ENCODE data around the gene KYAT1. TPM values are rescaled to one million over a fixed set of nuclear protein-coding genes. Genes with fewer than 3 reads are reported as not detected.
A peak's percentile ranks its signal among the peaks of the same experiment; 100 is the strongest.

The KYAT1 gene
- total and polyA plus RNA-seq, 10 donors, result 4.7 to 19.9 (median 6.6) TPM

DNA sequence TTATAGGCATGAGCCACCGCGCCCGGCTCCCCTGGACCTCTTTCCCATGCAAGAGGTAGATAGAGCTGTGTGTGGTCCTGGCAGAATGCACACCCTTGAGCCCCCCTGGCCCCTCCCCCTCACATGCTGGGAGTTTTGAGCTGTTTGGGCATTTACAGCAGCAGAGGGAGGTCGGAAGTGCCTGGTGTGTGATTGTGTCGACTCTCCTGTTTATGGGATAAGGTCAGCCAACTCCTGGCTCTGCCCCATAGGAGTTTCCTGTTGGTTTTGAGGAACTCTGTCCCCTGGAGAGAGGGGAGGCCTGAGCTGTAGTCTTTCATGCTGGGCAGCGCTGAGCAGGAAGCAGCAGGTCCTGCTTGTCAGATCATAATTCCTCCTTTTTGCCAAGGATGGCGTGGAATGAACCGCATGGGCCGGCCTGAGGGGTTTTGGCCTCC, 6.2 kb upstream of the KYAT1 start:
- Histone ChIP-seq H3K36me3 (peaks cover 0 to 79% (median 34%) of the 10 kb centered on the region in 6 donors), H3K27ac (peak overlapping the region in 7 of 8 donors; percentile 4 to 69 (median 57)), H3K27me3 (replicated peaks in 1 of 7) (no peaks in the 10 kb centered on the region), H3K4me1 (peaks cover 32 to 96% (median 62%) of the 10 kb centered on the region in 6 donors), H3K4me3 (no peak overlapping the region), H3K9me3 (no peaks in the 10 kb centered on the region)
- intact Hi-C loops (cut with DNase I; ENCODE audit: low total_unique reads), result no loop called here
- WGBS, 5 donors, result 51 to 60% (median 57%) methylated on average over 8 to 9 of the region's 9 CpGs
- TF ChIP-seq POLR2A (IDR thresholded peaks at IDR 0.05) (no peak), POLR2AphosphoS5 (IDR thresholded peaks at IDR 0.05) (peak in 2 of 3 donors; percentile 32 to 45)
- no peak for DNase-seq

DNA sequence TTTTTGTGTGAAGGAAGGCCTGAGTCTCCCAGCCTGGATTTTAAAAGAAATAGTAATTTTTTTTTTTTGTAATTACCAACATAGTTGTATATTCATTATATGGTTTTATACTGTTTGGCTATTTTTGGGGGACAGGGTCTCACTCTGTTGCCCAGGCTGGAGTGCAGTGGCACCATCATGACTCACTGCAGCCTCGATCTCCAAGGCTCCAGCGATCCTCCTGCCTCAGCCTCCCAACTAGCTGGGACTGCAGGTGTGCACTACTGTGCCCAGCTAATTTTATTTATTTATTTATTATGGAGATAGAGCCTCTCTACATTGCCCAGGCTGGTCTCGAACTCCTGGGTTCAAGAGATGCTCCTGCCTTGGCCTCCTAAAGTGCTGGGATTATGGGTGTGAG, 5.3 kb upstream of the KYAT1 start:
- H3K4me1 ChIP-seq, result peaks cover 28 to 94% (median 58%) of the 10 kb centered on the region in 6 donors
- intact Hi-C loops (cut with DNase I; ENCODE audit: low total_unique reads), result no loop called here
- H3K36me3 ChIP-seq, result peaks cover 0 to 70% (median 34%) of the 10 kb centered on the region in 6 donors
- 96 to 99% (median 99%) methylated on average over 3 of the region's 3 CpGs for WGBS, 5 donors
- no peaks in the 10 kb centered on the region for H3K27me3 ChIP-seq (replicated peaks in 1 of 7)
- H3K9me3 ChIP-seq, result no peaks in the 10 kb centered on the region
- H3K4me3 ChIP-seq, result no peak overlapping the region
- no peak for TF ChIP-seq POLR2AphosphoS5 (IDR thresholded peaks at IDR 0.05)
- no peak for TF ChIP-seq CTCF (IDR thresholded peaks at IDR 0.05 in 8 of 11, conservative IDR thresholded peaks at IDR 0.05 in 3 of 11)
- TF ChIP-seq POLR2A (IDR thresholded peaks at IDR 0.05), result no peak
- H3K27ac ChIP-seq, result peak overlapping the region in 3 of 8 donors; percentile 57 to 69 (median 61)
- DNase-seq, result no peak

- Histone ChIP-seq H3K4me3 (no peak overlapping the region), H3K27me3 (replicated peaks in 1 of 7) (no peaks in the 10 kb centered on the region), H3K27ac (peak overlapping the region in 1 of 8 donors; percentile 1), H3K4me1 (peaks cover 26 to 88% (median 54%) of the 10 kb centered on the region in 6 donors), H3K36me3 (peaks cover 0 to 63% (median 30%) of the 10 kb centered on the region in 6 donors), H3K9me3 (no peaks in the 10 kb centered on the region)
- intact Hi-C loops (cut with DNase I; ENCODE audit: low total_unique reads), result no loop called here
- WGBS, 5 donors, result 77 to 85% (median 79%) methylated on average over 13 of the region's 13 CpGs
- no peak for DNase-seq
- TF ChIP-seq POLR2AphosphoS5 (IDR thresholded peaks at IDR 0.05) (no peak), POLR2A (IDR thresholded peaks at IDR 0.05) (no peak), CTCF (IDR thresholded peaks at IDR 0.05 in 8 of 11, conservative IDR thresholded peaks at IDR 0.05 in 3 of 11) (no peak)
Measured at GRCh38 chr9:128886211-128886891, 4.6 kb upstream of the KYAT1 start.

GRCh38 chr9:128885798-128886197, 4.0 kb upstream of the KYAT1 start:
- Histone ChIP-seq H3K4me3 (no peak overlapping the region), H3K36me3 (peaks cover 0 to 58% (median 30%) of the 10 kb centered on the region in 6 donors), H3K27me3 (replicated peaks in 1 of 7) (no peaks in the 10 kb centered on the region), H3K9me3 (no peaks in the 10 kb centered on the region), H3K4me1 (peaks cover 26 to 88% (median 55%) of the 10 kb centered on the region in 6 donors), H3K27ac (no peak overlapping the region)
- TF ChIP-seq CTCF (IDR thresholded peaks at IDR 0.05 in 8 of 11, conservative IDR thresholded peaks at IDR 0.05 in 3 of 11) (no peak), POLR2A (IDR thresholded peaks at IDR 0.05) (no peak), POLR2AphosphoS5 (IDR thresholded peaks at IDR 0.05) (no peak)
- intact Hi-C loops (cut with DNase I; ENCODE audit: low total_unique reads), result no loop called here
- DNase-seq, result no peak
- 84 to 90% (median 86%) methylated on average over 8 to 15 of the region's 15 CpGs for WGBS, 5 donors

All from spleen (tissue), 11 donors.